Epithelial cell of esophagus (primary cell): ENCODE results near the gene PCK1.

ENCODE experiments used
- DNase-seq: peaks from one replicate; pipeline ENCODE4 v3.0.0; 2010; ENCODE audit warnings: low read depth
- H3K4me3 ChIP-seq: 2 replicates; pipeline ENCODE4 v1.5.1; 2011; ENCODE audit warnings: mild to moderate bottlenecking, low read length, control low read depth
- CTCF ChIP-seq: IDR thresholded peaks from 2 replicates; pipeline ENCODE4 v1.5.1; 2011; ENCODE audit warnings: low read depth, mild to moderate bottlenecking, low read length, control low read depth, inconsistent platforms; ENCODE audit not compliant: insufficient read depth; ENCODE audit errors: missing control alignments

PCK1 gene

DNA sequence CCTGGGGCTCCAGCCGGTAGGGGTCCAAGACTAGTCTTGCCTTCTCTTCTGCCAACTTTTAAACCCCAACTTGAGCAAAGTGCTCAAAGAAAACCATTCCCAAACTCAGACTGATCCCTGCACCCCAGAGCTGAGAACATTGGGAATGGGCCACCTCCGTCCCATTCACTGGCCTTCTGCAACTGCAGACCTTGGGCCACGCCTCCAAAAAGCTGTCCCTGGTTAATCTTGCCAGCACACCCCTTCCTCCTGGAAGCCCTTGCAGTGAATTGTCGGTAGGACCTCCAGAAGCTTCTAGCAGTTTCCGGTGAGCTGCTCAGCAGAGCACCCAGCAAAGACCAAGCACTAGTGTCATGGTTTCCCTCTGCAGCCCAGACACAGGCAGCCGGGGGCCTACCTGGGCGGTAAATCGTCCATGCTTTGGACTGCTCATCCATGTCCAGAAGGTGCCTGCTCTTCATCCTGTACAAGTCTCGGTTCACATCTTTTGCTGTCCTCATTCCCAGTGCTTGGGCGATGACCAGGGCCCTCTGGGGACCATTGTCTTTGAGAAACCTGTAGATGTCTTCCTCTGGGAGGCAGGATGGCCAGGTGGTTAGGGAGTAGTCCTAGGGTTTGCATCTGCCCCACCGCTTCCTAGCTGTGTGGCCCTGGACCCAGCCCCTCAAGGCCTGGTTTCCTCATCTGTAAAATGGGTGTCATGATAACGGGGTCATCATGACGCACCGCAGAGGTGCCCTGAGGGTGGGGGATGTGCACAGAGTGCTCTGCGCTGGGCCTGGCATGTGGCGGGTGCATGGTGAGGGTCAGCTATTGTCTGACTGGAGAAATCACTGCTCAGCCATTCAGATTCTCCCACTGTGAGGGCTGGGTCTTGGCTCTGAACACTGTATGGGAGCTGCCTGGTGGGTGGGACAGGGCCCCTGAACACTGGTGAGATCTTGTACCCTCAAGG, 53.9 kb downstream of the PCK1 start:
- no peak for TF ChIP-seq CTCF
- no peak for DNase-seq
- no peak overlapping the region for H3K4me3 ChIP-seq

DNA sequence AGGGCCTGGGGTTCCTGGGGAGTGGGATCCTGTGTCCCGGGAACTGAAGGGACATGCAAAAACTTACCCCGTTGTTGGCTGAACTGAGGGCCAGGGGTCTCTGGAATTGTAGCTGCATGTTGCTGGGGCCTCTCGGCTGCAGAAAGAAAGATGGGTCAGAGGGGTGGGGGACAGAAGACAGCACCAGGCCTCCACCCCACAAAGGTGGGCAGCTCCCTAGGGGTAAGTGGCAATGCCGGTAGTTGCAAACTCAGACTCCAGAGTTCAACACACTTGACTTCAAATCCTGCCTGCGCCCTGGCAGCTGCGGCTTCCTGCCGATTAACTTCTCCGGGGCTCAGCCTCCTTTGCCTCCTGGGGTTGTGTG, 54.5 kb downstream of the PCK1 start:
- no peak overlapping the region for H3K4me3 ChIP-seq
- no peak for DNase-seq
- no peak for TF ChIP-seq CTCF

DNA sequence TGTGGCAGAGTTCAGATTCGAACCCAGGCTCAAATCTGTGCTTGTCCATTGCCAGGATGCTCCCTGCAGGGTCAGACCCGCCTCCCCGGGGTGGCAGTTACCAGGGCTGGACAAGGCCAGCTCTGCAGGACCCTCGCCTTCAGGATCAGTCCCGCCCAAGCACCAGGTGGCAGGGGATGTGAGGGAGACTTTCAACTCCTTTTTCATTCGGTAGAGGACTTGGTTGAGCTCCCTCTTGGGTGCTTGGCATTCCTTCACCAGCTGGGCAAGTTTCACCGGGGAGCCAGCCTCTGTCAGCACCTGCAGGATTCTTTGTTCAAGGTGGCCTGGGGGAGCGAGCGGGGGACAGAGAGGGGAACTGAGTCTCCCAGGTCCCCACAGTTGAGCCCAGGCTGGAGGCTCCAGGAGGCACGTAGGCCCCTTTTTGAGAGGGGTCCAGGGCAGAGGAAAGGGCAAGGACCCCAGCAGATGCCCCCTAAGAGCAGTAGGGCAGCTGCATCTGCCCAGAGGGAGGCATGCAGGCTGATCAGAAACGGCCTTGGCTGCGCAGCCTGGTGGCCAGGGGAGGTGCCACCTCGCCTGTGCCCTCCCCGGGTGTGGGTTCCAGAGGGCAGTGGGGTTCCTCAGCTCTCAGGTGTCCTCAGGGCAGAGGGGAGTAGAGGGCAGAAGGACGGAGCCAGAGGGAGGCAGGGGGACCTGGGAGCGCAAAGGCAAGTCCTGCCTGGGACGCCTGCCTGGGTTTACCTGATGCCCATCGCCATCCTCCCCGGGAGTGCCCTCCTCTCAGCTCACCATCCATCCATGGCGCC, 55.4 kb downstream of the PCK1 start:
- DNase-seq = no peak
- H3K4me3 ChIP-seq = no peak overlapping the region
- no peak for TF ChIP-seq CTCF

DNA sequence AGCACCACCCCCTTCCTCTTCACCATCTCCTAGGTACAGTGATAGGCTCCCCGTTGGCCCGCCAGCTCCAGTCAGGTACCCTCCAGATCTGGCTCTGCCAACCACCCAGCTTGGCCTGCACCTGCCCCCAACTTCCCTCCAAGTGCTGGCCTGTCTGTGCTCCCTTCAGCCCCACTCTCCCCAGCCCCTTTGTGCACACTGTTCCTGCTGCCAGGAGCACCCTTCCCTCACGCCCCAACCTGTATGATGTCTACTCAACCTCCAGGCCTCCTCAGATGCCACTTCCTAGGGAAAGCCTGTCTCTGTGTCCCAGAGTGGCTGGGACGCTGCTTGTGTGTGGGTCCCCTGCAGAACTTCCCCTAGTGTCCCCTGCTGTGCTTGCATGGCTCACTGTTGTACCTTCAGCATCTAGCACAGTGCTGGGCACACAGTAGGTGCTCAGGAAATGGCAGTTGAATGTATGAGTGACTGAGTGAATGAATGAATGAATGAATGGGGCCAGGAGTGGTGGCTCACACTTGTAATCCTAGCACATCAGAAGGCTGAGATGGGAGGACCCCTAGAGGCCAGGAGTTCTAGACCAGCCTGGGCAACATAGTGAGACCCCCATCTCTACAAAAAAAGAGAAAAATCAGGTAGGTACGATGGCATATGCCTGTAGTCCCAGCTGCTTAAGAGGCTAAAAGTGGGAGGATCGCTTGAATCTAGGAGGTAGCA, 56.3 kb downstream of the PCK1 start:
- no peak for TF ChIP-seq CTCF
- no peak overlapping the region for H3K4me3 ChIP-seq
- DNase-seq = no peak
